ENCODE results near the gene BLOC1S5.
"Not testable (repeated sequence)": the region's sequence is repeated elsewhere in the genome, so short reads cannot be mapped to it uniquely, and the experiment has no call there.

The BLOC1S5 gene

DNA sequence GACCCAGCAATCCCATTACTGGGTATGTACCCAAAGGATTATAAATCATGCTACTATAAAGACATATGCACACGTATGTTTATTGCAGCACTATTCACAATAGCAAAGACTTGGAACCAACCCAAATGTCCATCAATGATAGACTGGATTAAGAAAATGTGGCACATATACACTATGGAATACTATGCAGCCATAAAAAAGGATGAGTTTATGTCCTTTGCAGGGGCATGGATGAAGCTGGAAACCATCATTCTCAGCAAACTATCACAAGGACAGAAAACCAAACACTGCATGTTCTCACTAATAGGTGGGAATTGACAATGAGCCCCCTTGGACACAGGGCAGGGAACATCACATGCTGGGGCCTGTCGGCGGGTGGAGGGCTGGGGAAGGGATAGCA is 30.1 kb downstream of the BLOC1S5 start:
- not testable (repeated sequence) for DNase-seq

DNA sequence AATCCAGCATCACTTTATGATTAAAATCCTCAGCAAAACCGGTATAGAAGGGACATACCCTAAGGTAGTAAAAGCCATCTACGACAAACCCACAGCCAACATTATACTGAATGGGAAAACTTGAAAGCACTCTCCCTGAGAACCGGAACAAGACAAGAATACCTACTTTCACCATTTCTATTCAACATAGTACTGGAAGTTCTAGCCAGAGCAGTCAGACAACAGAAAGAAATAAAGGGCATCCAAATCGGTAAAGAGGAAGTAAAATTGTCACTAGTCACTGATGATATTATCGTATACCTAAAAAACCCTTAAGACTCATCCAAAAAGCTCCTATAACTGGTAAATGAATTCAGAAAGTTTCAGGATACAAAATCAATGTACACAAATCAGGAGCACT is 33.3 kb downstream of the BLOC1S5 start:
- DNase-seq = no peak

DNA sequence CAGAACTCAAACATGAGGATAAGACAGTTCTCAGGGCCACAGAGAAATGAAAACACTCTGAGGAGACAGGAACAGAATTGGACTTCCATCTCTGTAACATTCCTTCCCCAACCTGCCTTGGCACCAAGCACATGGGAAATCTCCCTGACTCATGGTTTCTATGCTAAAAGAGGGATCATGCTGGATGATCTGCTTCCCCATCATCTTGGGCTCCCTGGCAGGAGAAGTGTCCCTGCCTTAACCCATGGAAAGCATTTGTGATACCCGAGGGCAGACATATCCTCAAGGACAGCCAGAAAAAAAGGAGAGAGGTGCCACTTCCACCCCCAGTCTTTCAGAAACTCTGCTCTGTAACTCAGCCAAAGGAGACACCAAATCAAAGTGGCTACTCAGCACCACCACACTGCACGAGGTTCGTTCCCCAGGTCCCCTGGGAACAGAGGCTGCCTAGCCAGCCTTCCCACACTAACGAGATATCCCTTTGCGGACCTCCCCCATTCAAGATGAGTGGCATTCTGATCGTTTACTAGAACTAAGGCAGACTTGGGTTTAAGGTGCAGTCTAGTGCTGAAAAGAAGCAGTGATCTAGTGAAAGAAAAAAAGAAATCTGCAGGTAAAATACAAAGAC is 34.8 kb downstream of the BLOC1S5 start:
- peak; percentile 28 for DNase-seq

DNA sequence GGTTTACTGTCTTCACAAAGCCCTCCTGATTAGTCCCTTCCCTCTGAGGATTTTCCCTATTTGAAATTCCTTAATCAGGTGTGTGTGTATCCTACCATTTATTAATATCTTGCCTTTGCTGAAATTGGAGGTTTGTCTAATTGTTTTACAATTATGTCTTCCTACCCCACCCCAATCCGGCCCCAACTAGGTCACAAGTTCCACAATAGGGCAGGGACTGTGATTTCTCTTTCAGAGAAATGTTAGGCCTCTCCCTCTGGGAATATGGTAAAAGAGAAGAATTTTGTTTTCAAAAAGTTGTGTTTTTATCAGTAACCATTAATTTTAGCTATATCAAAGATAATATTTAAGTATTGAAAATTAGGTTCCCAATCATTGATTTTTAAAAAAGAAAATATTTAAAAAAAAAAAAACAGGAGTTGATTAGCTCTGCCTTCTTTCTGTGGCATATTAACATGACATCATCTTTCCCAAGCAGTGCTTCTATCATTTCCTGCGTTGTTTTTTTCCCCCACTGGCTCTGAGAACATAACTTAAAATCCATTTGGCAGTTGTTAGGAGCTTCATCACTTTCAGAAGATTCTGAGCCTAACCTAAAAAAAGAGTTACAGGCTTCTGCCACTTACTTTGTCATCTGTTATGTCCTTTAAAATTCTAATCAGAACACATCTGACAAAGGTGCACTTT is 36.1 kb downstream of the BLOC1S5 start:
- DNase-seq = peak; percentile 49

DNA sequence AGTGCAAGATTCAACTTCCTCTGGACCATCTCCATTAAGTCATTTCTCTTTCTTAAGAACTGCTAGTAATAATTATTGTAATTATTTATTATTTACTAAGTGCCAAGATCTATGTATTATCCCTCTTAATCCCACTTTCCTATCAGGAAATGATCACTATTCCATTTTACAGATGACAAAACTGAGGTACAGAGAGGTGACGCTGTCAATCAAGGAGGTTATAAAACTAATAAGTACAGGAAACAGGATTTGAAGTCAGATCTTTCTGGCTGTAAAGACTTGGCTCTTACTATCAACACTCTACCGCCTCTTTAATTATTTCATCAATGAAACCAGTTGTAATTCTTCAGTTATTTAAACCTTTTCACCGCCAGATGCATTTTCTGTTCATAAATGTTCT is 37.4 kb downstream of the BLOC1S5 start:
- DNase-seq = no peak

DNA sequence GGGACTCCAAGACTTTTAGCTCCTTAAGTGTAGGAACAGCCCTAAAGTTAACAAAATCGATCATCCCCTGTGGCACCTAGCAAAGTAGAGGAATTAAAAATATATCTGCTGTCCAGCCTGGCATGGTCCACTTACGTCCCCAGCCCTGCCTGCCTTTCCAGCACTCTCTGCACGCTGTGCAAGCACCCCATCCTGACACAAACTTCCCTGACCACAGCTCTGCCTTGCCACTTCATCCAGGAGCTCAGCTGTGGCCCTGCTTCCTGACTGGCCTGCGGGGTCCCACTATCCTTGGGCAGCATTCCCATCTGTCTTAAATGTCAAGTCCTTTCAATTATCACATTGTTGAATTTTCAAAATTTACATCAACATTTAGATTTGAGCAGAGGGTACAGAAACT is 39.0 kb downstream of the BLOC1S5 start:
- DNase-seq = no peak

DNA sequence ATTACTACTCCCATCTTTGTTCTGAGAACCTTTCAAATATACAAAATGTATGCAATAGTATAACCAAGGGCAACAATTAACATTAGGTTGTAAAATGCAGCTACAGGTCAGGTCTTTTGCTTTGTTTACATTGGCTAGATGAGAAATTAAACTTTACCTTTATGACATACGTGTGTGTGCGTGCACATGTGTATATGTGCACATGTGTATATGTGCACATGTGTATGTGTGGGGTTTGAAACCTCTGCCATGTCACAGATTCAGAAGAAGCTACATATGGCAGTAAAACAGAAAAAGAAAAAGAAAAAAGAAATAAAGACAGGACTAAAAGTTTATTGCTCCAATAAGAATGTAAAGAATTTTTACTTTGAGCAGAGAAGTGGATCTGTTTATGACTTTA is 40.6 kb downstream of the BLOC1S5 start:
- no peak for DNase-seq

DNA sequence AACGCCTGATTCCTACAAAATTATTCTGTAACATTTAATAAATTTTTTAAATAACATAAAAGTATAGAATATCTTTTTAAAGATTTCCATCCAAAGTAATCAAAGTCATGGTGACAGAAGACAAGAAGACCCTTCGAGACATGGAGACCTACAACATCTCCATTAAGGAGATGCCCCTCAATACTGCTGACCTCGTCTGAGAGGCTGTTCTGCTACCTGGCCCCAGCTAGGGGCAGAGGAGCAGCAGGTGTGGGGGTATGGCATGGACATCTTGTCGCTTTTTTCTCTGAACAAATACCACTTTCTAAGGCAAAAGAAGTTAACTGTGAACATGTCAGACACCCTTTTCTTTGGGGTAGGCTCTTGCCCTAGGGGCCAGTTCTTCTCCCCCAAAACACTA is 44.1 kb downstream of the BLOC1S5 start:
- no peak for DNase-seq

DNA sequence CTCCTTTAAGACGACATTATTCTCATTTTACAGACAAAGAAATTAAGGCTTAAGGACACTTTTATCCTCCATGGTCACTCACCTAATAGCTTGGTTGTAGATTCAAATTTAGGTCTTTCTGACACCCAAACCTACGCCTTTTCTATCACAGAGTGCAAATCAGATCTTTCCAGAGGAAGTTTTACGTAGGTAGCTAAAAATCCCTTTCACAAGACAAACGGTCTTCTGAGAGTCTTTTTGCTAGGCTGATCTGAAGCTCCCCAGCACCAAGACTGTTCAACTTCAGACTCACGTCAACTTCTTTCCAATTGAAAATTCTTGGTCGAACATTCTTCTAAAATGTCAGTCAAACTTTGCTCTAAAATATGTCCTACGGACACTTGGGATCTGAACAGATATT is 46.5 kb downstream of the BLOC1S5 start:
- DNase-seq = no peak

DNA sequence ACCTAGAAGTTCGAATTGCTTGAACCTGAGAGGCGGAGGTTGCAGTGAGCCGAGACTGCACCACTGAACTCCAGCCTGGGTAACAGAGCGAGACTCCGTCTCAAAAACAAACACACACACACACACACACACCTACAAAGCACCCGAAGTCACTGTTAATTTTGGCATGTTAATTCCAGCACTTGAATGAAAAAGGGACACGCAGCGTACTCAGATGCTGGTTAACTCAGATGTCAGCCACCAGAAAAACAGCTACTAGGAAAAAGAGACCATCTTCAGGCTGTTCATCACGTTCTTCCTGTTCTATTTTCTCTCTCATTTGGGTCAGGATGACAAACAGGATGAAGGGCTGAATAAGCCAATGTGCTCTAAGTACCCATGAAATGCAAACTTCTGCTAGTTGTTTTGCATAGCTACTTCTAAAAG is 46.9 kb downstream of the BLOC1S5 start:
- DNase-seq = no peak

DNA sequence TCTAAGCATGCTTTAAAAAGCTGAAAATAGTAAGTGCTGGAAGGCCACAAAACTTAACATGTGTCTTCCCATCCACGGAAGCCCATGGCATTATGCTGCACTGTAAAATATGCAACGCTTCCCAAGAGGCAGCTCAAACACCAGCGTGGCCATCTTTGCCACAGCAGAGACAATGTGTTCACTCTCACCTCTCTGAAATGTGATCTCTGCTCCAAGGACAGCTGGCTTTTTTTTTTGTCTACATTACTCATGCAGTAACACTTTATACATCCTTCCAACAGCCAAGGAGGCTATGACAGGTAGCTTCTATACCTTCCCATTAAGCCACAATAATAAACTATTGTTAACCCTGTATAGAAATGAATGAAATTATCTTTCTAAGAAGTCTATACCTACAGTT is 49.2 kb downstream of the BLOC1S5 start:
- no peak for DNase-seq

DNA sequence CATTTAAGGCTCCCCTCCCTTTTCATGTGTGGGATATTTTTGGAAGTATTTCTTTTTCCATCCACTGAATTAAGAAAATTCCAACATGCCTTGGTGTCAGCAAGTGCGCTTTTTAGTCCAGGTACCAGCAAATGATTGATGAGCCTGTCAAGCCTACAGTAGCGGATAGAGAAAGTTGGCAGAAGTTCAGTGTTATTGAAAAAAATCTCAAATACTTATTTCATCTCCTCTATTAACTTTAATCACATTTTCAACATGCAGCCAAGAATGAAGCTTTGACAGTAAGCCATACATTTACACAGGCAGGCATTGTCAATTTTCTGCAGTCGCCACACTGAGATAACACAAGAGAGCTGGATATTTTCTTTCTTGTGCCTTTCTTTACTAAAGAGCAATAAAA is 50.4 kb downstream of the BLOC1S5 start:
- no peak for DNase-seq

DNA sequence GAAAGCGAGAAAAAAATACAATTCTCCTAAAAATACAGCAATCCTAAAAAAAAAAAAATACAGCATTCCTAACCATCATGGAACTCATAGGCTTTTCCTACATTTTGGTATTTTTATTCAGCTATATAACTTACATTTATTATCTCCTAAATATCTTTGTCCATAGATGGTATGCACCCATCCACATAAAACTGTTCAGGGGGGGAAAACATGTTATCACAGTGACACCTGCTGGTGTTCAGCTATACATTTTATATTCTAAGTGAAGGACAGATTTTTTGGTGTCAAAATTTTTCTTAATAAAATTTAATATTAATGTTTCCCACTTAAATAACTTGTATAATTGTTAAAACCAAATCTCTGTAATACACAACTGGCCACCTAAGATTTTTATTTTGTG is 58.0 kb downstream of the BLOC1S5 start:
- DNase-seq = peak; percentile 45

DNA sequence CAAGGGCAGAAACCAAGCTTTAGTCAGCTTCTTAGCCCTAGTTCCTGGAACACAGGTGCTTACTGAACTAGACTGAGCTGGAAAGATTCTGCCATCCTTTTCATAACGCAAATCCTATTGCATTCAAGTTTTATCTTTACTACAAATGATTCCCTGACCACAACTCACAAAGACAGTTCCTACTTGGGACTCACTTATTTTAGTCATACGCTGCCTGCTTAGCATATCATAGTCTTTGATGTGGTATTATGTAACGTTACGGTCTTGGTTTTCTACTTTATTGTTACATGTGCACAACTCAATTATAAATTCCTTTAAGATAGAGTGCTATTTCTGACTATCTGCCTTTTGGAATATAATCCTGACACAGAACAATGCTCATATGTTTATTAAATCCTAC is 59.1 kb downstream of the BLOC1S5 start:
- no peak for DNase-seq

DNA sequence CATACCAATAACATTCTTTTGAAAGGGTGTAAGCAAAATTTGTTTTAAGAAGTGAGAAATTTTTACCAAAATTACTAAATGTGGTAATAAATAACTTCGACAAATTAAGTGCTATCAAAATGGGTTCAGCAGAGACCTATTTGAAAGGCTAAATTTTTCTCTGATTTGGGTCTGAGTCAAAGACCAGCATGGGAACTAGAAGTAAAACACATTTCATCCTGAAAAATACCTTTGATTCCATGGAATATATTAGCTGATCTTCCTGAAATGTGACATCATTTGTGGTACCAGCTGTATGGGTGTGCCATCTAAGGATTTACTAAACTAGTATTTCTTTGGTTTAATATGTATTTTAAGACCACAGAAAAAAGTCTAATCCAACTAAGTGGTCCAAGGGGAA is 63.6 kb downstream of the BLOC1S5 start:
- DNase-seq = no peak

DNA sequence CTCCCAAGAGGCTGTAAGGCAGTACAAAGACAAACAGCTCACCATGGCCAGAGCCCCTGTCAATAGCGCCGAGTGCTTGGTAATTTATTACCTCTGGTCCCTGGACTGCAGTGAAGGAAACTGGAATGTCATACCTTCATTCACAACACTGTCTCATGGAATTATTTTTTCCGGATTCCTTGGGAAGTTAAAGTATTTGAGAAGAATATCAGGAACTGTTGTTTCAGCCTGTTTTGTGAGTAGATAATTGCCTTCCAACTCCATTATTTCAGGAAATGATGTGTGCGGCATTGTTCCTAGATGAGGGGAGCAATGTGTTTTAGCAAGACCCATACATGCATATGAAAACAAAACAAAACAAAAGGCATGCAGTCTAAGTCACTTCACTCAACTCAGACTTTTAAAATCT is 64.0 kb downstream of the BLOC1S5 start:
- peak; percentile 38 for DNase-seq

DNA sequence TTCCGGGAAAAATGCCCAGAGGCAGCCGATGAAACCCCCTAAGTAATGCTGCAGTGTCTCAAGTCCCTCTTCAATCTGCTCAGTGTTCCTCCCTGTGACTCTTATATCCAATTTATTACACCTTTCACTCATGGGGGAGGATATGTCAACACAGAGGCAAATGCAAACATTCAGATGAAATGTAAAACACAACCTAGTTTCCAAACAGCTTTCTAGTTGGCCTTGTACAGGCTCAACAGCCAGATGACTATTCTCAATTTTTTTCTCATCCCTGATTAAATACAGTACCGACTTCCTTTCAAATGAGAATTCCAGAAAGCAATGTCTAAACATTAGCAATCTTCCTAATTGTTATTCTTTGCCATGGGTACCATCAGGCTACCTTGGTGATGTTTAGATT is 65.0 kb downstream of the BLOC1S5 start:
- DNase-seq = no peak

DNA sequence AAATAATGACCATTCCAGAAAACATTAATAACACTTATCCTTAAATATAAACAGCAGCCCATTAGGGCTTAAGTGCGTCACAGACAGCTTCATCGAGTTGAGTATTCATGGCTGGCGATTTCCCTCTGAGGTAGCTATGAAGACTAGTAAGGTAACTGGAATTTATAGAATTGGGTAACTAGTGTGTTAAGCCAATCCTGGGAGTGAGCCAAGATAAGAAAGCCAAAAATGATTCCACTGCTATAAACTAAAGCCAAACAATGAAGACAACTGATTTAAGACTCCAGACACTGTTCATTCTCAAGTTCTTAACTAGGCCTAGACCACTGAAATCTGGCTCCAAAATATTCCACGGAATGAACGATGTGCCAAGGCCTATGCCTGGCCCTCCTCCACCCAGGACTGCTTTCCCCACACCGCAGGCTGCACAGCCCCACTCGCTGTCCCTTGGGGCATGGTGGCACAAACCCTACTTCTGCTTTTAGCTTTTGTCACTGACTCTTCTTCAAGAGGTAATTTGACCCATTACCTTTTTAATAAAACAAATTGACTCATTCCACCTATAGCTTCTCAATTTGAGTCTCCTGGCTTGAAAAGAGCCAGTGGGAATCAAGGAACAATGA is 66.0 kb downstream of the BLOC1S5 start:
- peak; percentile 79 for DNase-seq

DNA sequence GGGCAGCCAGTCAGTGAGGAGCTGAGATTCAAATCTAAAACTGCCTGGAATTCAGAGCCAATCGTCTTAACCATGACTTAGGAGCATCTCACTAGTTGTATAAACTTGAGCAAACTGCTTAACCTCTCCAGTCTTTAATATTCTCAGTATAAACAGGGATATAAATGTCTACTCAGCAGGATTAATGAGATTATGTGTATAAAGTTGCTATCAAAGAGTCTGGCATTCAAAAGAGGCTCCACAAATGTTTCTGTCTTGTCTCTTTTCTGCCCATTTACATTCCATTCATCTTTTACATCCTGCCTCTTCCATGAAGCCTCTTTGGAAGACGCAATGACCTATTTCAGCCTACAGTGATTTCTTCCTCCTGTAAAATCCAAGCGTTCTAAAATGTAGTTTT is 66.9 kb downstream of the BLOC1S5 start:
- no peak for DNase-seq

DNA sequence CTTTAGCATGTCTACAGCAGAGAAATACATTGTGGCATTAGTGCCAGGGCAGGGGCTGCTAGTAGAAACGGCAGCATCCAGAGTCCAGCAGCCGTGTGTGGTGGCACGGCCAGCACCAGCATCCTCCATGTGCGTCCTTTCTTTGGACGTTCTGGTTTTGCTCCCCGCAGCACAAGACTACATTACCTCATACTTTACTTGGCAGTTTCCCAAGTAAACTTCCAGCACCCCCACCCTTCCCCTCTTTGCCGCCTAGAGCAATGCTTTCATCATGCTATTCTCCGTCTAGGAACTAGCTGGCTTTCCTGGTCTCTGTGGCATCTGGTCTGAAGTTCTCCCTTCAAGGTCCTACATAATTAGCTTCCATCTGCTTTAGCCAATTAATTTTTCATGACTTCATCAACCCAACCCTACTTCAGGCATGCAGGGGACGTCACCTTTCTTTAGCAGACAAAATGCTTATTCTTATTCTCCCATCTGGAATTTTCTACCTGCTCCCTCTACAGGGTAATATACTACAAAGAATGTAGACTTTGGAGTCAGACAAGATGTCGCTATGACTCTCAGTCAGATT is 67.6 kb downstream of the BLOC1S5 start:
- DNase-seq = peak; percentile 72

DNA sequence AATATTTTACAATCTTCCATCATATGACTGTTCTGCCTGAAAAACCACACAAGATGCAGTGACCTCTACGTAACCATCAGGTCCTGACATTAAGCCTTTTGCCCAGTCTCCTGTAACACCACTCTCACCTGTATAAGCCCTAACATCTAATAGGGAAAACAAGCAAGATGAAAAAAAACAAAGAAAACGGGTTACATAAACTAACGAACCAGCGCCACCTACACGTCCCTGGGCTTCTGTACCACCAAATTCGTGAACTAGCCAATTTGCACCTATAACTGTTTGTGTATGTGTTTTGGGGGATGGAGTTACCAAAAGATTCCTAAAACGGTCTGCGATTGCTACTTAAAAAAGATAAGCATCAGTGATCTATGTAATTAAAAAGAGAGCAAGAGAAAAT is 70.2 kb downstream of the BLOC1S5 start:
- DNase-seq = no peak

DNA sequence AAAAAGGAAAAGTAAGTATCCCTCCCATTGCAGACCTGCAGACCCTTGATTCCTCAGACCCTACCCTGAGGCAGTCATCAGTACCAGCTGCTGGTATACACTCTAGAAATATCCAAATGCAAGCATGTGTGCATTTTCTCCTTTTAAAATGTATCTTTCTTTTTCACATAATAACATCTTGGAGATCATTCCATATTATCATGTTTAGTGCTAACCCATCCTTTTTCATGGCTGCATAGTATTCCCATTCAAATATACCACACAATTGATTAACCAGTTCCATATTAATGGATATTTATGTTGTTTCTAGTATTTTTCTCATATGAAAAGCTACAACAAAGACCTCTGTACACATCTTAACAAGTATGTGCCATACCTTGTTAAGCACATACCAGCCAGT is 70.8 kb downstream of the BLOC1S5 start:
- no peak for DNase-seq

DNA sequence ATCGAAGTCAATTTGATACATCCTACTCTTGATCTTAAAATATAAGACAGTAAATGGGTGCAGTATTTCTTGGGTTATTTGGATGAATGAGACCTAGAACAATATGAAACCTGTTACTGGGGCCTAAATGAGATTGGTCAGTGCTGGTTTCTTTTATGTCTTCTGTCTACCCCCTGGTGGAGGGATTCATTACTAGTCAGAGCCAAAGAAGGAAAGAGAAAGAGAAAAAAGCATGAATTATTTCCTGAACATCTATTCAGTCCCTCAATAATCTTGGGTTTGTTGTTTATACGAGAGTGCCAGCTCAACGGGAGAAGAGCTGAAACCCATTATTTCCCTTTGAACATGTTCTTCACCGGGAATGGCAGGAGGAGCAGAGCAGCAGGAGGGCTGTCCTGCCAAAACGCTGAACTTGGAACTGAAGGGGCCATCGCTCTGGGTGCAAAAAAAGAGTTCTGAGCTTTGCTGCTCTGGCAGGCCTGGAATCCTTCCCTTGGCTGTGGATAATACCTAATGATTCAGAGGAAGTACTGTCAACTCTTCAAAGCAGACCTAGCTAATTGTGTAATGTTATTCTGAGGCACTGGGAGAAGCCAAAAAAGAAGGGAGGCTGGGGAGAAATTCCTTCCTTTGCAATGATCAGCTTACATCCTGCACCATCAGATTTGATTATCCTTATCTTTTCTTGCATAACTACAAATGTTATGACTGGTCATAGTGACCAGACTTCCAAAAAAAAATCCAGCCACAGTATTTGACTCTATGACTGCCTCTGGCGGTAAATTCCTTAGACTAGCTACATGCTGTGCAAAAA is 72.0 kb downstream of the BLOC1S5 start:
- DNase-seq = peak; percentile 83

All from fibroblast of skin of right biceps (primary cell).